Renal cortex interstitium (tissue), 11 donors: ENCODE results near the gene JADE1. TPM values are rescaled to one million over a fixed set of nuclear protein-coding genes. Genes with fewer than 3 reads are reported as not detected.

ENCODE experiments used
- DNase-seq, 11 donors: peaks; one replicate each; pipeline ENCODE4 v3.0.0-alpha.2; 2013; ENCODE audit warnings: low read depth in 9 of 11, low spot score in 4 of 11; ENCODE audit errors: extremely low read depth in 1 of 11
- polyA plus RNA-seq, 3 donors: library from polyadenylated mRNA; unstranded; fragments of 120-200 nt; gene quantifications; one replicate each; pipeline ENCODE4 v1.2.1, GENCODE V29; 2013; ENCODE audit not compliant: insufficient read length in 3 of 3

The JADE1 gene
- polyA plus RNA-seq, 3 donors = 40.3 to 53.3 (median 44.2) TPM

DNA sequence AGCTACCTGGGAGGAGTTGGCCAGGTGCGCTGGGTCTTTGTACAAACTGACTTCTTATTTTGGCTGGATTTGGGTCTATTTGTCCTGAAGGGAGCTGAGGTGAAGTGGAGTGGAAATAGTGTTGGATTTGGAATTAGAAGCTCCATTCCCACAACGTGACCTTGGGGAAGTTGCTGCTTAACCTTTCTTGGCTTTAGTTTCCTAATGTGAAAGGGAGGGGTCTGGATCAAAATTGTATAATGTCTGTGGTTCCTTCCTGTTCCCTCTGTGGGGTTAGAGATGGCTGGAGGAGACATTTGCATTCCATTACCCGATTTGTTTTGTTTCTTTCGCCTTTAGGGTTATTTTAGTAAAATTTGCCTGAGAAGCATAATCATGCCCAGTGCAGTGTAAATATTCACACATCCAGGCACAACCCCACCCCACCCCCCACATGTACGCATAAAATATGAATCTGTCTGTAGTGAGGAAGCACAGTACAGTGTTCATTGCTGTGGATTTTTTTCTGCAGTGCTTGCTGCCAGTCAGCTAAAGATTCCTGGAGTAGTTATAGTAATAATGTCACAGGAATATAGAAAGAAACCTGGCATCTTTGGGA is 21.5 kb downstream of the JADE1 start:
- peak in 1 of 11 donors; percentile 8 for DNase-seq

- peak in 5 of 11 donors; percentile 19 to 36 (median 24) for DNase-seq
Observed at GRCh38 chr4:128831531-128832242, 22.2 kb downstream of the JADE1 start.

GRCh38 chr4:128832243-128832625 is 22.7 kb downstream of the JADE1 start:
- DNase-seq = no peak

- no peak for DNase-seq
Observed at GRCh38 chr4:128835498-128836222, 26.2 kb downstream of the JADE1 start.

DNA sequence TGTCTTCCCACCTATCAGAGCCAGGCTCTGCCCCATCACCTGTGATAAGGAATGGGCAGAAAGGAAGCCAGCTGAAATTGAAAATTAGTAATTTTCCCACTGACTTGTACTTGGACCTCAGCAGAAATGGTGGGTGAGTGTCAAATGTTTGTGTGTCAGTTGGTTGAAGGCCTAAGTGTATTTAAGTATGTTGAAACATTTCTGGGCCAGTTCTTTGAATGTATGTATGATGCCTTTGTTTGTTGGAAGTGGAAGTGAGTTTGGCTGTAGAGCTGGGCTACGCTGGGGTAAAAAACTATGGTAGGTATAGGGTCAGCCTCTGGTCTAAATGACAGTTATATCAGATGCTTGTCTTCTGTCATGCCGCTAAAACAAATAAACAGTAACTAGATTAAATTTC is 27.7 kb downstream of the JADE1 start:
- DNase-seq = no peak

DNA sequence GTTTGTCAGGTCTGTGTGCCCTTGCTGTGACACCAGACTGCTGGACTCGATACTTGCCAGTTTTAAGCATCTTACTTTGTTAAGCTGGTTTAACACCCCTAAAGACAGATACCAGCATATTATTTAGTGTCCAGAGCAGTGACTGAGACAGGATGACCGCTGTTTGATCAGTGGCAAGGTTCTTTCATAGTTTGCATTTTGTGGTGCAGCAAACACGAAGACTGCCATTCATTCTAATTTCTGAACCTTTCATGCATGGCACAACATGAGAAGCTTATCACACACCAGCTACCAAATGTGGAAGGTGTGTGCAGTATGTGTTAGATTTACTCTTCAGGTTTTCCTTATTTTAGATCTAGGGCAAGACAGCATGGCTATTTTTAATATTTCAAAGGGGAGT is 28.2 kb downstream of the JADE1 start:
- DNase-seq = no peak

DNA sequence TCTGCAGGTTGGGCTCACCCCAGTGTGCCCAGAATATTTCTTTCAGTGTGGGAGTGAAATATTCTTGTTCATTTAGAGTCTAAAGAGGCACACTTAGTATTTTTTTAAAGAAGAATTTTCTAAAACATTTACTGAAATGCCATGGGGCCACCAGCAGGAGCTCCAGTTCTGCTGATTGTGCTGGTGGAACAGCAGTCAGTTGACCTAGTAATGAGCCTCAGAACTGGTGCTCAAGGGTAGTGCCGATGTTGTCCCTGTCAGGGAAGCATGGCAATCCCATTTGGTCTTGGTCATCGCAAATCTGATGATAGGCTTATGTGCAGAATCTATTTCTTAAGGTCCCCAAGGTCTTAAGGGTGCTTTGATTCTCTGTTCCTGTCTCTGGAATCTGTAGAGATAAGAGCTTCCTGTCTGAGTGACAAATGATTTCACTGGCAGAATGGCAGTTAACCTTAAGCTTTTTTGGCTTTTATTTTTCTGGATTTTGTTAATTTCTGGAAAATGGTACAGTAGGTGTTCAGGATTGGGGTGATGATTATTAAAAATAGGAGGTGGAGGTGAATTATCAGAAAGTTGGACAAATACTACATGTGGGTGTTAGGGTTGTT is 31.3 kb downstream of the JADE1 start:
- DNase-seq = no peak

DNA sequence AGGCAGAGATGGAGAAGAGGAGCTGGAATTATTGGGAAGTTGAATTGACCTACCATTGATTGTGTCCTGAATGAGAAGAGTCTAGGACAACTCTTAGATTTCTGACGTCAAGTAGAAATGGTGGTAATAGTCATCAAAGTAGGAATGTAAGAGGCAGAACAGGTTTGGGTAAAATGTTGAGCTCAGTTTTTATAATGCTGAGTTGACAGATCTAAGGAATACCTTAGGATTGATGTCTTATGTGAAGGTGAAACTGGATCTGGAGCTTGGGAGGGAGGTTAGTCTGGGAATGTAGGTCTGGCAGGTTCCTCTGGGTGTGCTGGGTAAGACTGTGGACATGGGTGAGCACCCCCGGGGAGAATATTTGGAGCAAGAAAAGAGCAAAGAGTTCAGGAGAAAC is 31.9 kb downstream of the JADE1 start:
- DNase-seq = no peak

DNA sequence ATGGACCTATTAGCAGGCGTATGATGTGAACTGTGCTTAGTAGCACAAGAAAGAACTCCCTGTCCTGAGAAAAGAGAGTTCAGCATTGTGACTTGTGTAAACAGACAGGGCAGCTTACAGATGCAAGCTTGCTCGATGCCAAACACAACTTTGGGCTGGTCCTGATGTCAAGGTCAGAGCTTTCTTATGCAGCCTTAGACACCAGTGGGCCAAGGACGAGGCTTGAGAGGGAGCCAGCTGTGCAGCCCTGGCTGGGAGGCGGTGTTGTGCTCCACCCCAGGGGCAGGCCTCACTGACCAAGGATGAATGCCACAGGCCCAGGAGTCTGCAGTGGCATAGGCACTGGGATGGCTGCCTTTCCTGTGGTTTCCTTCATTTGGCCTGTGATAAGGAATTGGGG is 35.4 kb downstream of the JADE1 start:
- no peak for DNase-seq

DNA sequence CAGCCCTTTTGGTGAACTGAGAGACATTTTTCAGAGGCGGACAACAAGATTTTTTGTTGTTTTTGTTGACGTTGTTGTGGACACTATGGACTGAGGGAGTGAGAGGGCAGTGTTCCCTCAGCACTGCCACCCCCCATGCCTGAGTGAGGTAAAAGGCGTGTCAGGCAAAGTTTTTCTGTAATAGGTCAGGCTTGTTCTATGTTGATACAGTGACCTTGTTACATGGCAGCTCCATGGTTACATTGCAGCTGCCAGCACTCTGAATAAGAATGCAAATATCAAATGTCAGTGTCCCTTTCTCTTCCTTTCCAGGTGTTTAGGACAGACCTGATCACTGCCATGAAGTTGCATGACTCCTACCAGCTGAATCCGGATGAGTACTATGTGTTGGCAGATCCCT is 36.6 kb downstream of the JADE1 start:
- no peak for DNase-seq

GRCh38 chr4:128847082-128847724 is 37.7 kb downstream of the JADE1 start:
- DNase-seq = no peak

DNA sequence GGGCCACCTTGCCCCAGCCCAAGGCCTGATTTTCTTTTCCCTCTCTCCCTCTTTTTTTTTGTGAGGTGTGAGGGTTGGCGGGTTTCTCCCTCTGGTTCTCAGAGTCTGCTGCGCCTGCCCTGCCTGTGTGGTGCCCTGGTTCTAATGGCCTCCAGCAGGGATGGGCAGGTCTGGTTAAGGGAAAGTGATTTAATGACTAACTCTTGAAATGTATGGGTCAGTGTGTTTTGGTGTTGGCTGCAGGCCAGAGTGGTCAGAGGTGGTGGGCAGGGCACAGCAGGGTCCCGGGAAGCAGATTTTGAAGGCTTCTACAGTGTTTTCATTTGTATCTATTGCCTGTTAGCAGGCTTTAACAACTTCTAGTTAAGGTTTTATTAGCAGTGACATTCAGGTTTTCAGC is 39.0 kb downstream of the JADE1 start:
- DNase-seq = no peak

DNA sequence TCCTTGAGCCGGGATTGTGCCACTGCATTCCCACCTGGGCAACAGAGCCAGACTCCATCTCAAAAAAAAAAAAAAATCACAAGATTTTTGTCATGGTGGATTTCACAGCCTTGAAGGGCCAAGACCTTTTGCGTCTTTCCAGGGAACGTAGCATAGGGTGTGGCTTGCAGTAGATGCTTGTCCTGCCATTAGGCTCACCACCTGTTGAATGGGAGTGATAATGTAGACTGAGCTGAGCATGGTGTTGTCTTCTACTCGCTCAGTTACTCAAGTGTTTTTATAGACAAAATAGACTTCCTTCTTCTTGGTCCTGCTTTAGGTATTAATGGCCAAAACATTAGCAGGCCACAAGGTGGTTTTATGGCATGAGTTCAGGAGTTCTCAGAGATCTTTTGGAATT is 40.8 kb downstream of the JADE1 start:
- DNase-seq = no peak

DNA sequence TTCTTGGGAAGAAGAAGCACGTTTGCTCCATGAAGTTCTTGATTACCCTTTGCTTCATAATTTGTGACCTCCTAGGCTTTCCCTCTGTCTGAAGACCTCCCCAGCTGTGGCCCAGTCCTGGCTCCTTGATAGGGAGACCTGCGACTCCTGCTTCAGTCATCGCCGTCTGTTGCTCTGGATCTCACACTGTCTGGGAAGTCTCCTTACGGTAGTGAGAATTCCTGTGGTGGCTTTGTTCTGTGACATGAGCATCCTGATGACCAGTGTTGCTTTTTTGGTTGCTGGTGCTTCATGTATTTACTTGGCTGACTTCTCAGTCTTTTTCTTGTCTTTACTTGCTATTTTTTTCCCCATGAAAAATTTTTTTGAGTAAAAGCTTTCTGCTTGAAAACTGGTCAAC is 44.2 kb downstream of the JADE1 start:
- no peak for DNase-seq

DNA sequence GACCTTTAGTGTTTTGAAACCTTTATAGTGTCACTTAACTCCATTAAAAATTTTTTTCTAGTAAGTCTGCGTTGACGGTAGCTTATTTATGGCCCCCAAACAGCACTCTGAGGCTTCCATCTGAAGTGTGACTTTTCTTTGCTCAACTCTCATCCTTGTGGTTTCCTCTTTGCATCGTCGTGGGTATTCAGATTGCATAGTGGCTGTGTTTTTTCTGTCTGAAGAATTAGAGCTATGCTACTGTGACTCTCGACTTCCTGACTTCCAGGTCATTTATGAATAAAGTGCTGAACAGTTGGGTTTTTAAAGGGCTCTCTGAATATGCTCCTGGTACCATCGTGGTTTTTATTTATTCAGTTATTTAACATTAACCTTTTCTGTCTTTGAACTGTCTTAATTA is 44.9 kb downstream of the JADE1 start:
- DNase-seq = no peak

GRCh38 chr4:128855621-128856020 is 46.1 kb downstream of the JADE1 start:
- DNase-seq = no peak

- DNase-seq = no peak
Observed at GRCh38 chr4:128856246-128856645, 46.7 kb downstream of the JADE1 start.

DNA sequence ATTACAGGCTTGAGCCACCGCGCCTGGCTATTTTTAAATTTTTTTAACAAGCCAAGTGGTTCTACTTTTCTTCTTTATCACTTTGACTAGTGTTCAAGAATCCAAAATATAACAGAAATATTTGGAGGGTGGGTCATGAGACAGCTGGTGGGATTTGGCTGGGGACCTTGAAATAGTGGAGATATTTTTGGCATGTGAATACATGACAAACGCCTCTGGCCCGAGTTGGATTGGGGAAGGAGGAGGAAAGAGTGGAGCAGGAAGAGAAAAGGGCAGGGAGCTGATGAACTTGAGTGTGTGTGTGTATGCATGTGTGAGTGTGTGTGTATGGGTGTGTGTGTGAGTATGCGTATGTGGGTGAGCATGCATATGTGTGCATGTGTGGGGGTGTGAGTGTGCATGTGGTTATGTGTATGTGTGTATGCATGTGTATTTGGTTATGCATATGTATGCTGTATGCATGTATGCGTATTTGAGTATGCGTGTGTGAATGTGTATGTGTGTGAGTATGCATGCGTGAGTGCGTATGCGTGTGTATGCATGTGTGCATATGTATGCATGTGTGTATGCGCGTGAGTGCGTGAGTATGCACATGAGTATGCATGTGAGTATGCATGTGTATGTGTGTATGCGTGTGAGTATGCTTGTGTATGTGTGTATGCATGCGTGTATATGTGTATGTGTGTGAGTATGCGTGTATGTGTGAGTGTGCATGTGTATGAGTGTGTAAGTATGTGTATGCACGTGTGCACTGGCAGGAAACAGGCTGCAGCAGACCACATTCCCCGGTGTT is 49.6 kb downstream of the JADE1 start:
- DNase-seq = no peak
